GM12865 (cell line): ENCODE data around the gene SLC35A1.

Experiments
- DNase-seq: peaks from one replicate; pipeline ENCODE4 v3.0.0; 2010; ENCODE audit warnings: low read depth
- H3K4me3 ChIP-seq: 2 replicates; pipeline ENCODE4 v1.5.1; 2011; ENCODE audit warnings: mild to moderate bottlenecking, low read depth, low read length, control low read depth
- TF ChIP-seq, protein P1 (sequence below): IDR thresholded peaks from 2 replicates; pipeline ENCODE4 v1.5.1; 2011; ENCODE audit warnings: low read length, control low read depth, low read depth, inconsistent platforms; ENCODE audit not compliant: insufficient read depth; ENCODE audit errors: missing control alignments

SLC35A1 gene, protein sequence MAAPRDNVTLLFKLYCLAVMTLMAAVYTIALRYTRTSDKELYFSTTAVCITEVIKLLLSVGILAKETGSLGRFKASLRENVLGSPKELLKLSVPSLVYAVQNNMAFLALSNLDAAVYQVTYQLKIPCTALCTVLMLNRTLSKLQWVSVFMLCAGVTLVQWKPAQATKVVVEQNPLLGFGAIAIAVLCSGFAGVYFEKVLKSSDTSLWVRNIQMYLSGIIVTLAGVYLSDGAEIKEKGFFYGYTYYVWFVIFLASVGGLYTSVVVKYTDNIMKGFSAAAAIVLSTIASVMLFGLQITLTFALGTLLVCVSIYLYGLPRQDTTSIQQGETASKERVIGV

DNA sequence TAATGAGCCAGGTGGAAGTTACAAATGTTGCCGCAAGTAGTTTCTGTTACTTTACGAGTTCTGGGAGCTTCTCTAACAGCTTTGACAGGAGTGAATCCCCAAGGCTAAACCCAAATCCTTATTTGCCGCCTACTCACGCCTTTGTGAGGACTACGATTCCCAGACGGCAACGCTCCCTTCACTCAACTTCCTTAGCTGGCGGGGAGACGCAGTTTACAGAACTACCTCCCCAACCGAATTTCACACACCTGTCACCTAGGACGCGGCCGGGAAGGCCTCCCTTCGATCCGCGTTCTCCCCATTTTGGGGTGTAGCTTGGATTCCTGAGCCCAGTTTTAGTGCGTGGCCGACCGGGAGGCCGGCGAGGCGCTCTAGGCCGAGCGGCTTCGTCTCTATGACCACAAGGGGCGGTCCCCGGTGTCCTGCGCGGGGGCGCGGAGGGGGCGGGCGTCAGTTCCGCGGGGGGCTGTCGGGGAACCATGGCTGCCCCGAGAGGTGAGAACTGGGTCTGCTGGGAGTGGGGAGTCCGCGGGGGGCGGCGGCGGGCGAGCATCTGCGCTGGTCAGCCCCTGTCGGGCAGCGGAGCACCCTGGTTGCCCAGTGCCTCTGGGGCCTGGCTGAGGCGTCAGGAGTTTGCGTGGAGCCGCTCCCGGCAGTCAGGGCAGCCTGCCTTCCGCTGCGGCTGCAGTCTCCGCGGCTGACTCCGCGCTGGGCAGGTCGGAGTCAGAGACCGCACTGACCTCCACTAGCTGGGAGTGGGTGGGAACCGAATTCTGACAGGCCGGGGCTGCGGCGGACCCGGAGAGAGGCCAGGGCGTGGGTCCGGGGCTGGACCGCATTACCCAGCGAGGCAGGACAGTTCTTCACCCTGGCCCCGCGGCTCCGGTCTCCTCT is at the start of gene SLC35A1:
Gene SLC35A1 (plus strand): TSS at position 450 of the 894 bp plus-strand sequence. CDS start 30 bp downstream, at position 480.
- peak within 1 kb of the TSS; percentile 82 for H3K4me3 ChIP-seq
- DNase-seq: peak; percentile 90
- TF ChIP-seq, protein P1, sequence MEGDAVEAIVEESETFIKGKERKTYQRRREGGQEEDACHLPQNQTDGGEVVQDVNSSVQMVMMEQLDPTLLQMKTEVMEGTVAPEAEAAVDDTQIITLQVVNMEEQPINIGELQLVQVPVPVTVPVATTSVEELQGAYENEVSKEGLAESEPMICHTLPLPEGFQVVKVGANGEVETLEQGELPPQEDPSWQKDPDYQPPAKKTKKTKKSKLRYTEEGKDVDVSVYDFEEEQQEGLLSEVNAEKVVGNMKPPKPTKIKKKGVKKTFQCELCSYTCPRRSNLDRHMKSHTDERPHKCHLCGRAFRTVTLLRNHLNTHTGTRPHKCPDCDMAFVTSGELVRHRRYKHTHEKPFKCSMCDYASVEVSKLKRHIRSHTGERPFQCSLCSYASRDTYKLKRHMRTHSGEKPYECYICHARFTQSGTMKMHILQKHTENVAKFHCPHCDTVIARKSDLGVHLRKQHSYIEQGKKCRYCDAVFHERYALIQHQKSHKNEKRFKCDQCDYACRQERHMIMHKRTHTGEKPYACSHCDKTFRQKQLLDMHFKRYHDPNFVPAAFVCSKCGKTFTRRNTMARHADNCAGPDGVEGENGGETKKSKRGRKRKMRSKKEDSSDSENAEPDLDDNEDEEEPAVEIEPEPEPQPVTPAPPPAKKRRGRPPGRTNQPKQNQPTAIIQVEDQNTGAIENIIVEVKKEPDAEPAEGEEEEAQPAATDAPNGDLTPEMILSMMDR: peak; percentile 11

DNA sequence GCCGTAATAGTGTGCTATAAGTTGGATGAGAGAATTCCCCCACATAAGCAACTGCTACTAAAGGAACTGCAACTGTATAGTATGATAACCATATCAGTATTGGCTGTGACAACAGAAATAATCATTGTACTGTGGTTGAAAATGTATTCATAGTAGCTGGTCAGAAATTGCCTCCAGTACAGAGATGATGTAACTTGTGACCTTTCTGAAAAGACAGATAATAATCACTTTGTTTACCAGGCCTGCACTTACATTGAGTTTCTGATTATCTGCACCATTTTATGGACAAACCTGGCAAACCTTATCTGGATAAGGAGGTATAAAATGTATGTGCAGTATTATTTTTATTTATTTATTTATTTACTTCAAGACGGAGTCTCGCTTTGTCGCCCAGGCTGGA is 46.0 kb upstream of the SLC35A1 start:
- TF ChIP-seq, protein P1: no peak
- no peak for DNase-seq

DNA sequence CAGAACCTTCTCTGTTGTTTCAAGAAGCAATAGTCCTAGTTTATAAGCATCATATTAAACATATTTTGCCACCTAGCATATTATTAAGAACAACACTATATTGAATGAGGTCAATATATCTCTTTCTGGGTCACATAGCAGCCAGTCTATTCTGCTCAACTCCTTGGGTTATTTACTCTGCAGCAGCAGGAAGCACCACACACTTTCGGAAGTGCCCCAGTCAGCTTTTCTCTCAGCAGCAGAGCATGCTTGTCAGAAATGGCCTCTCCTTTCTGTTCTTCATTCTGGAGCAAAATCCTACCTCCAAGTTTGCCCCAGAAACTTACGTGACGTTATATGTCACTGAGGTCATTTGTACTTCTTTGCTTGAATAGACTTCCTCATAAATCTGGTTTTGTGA is 42.3 kb upstream of the SLC35A1 start:
- peak; percentile 8 for DNase-seq
- H3K4me3 ChIP-seq: no peak overlapping the region
- TF ChIP-seq, protein P1: no peak

More for the DNA sequence above, 46.0 kb upstream of the SLC35A1 start:
- H3K4me3 ChIP-seq: no peak overlapping the region

DNA sequence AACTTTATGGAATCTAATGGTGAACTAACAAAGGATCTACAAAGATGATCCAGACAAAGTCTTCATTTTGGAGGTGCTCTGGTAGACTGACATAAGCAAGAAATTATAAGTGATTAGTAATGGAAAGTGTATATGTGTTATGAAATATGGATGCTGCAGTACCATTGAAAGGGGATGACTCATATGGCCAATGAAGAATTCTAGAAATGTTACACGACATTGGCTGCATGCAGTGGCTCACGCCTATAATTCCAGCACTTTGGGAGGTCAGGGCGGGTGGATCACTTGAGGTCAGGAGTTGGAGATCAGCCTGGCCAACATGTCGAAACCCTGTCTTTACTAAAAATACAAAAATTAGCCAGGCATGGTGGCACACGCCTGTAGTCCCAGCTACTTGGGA is 41.5 kb upstream of the SLC35A1 start:
- DNase-seq: no peak
- H3K4me3 ChIP-seq: no peak overlapping the region
- TF ChIP-seq, protein P1: no peak

DNA sequence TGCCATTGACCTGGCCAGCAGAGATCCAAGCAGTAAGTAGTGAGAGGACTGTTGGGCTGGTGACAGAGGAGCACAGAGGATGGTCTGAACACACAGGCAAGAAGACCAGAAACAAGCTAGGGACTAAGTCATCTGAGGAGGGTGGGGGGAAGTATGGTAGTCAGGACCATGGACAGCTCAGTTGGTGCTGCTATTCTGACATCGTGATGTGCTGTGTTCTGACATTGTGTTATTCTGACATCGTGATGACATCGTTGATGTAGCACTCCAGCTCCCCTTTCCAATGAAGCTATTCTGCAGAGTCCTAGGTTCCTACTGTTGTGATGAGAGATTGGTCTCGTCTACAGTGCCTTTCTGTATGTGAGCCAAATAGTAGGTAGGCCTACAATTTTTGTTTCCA is 36.3 kb upstream of the SLC35A1 start:
- DNase-seq: peak; percentile 73
- no peak overlapping the region for H3K4me3 ChIP-seq
- TF ChIP-seq, protein P1: no peak

DNA sequence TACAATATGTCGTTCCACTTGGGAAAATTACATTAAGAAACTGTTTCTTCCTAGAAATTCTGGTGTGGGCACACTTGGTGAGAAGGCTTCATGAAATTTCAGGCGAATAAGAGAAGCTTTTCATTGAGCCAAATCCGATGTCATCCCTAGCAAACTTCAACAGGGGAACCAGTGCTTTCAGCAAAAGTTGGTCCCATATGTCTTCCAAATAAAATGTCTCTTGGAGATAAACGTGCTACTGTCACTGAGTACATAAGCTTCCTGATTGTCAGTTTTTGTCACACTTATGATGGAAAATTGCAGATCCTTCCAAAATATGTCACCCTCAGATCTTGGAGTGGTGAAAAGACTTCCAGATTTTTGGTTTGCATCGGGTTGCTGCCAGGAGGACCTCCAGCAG is 31.1 kb upstream of the SLC35A1 start:
- no peak for DNase-seq
- TF ChIP-seq, protein P1: no peak

More for the DNA sequence above, 31.1 kb upstream of the SLC35A1 start:
- no peak overlapping the region for H3K4me3 ChIP-seq
